Erythroblast (primary cell): ENCODE measurements around the gene AGAP1.

Source experiments
- DNase-seq, 2 experiments: peaks; one replicate each; lab custom pipeline; 2025; lab: John Stamatoyannopoulos, UW
- GATA1 ChIP-seq: IDR thresholded peaks from 2 replicates; pipeline ENCODE4 v1.6.1; 2011; ENCODE audit warnings: low read depth, mild to moderate bottlenecking, control low read depth, low read length, moderate library complexity
- POLR2A ChIP-seq: IDR thresholded peaks from 2 replicates; pipeline ENCODE4 v1.6.1; 2011; ENCODE audit warnings: mild to moderate bottlenecking, low read length

AGAP1 gene

DNA sequence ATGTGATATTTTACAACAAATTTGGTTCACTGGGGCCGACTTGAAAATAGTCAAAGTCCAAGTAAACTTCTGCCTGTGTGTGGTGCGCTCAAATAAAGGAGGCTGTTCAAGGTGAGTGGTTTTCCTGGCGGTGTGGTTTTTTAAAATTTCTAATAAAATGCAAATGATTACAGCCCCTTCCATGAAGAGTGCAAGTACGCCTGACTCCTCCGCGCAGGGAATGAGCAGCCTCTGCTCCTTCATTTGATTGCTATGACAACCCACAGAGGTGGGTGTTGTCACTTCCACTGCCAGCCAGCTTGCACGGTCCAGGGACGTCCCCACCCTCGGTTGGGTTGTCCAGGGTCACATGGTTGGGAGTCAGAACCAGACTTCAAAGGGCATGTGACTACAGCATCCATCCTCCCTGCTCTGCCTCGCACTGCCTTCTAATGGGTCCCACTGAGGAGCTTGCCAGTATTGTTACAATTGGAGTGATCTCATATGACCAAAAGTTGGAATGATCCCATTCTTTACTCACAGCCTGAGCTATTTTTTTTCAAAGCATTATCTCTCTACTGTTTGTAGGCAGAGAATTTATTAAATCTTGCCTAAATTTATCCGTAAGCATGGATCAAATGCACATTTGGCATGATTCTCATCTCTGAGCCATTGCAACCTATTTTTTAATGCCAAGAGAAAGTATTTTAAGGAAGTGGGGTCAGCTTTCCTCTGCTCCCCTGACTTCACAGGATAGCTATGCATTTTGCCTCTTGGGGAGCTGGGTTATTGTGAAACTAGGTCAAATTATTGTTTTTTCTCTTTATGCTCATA, 121.3 kb downstream of the AGAP1 start:
- no peak for TF ChIP-seq POLR2A
- TF ChIP-seq GATA1, result no peak
- DNase-seq, result no peak

DNA sequence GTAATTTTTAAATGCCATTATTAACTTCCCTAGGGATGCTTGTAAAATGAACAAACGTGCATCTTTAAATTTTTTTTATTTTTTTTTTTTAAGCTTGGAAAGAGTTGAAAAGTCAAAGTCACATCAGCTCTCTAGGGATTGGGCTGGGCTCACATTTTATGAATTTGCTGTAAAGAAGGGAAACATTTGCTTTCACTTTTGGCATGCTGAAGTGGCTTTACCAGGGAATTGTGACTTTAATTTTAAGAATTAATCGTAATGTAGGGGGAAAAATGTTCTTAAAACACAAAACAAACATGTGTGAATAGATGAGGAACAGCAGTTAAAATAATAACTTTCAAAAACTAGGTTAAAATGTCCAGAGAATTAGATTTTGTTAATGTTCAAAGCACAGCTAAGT, 123.0 kb downstream of the AGAP1 start:
- no peak for DNase-seq
- TF ChIP-seq POLR2A (no peak), GATA1 (no peak)

DNA sequence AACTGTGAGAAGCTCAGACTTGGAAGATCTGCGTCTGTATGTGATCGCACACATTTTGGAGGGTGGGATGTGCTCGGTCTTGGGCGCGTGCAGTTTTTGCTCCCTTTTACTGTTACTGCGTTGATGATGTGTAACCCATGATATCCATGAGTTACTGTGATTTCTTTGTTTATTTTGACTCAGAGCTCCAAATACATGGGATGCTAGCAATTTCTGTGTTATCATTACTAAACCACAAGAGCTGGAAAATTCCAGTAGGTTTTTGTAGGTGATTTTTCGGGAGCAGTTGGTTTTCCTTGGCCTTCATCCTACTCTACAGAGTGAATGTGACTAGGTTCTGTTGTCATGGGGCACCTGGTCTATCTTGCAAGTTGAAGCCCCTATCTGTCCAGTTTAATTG, 124.2 kb downstream of the AGAP1 start:
- TF ChIP-seq POLR2A (no peak), GATA1 (no peak)
- DNase-seq, result no peak

DNA sequence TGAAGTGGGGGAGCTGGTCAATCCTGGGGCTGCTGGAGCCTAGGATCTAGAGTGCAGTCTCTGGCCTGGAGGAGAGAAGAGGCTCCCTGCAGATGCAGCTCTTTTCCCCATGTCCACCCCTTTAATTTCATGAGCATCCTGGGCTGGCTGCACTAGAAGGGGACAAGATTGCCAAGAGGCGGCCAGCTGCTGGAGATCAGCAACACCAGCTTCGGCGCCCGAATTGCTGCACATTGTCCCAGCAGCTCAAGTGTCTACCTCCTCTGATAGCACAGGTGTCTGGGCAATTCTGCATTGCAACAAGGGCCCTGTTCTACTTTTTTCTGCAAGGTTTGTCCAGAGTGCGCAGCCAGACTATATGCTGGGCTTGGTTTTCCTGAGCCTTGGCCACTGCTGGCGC, 125.7 kb downstream of the AGAP1 start:
- TF ChIP-seq POLR2A (no peak), GATA1 (no peak)
- no peak for DNase-seq

DNA sequence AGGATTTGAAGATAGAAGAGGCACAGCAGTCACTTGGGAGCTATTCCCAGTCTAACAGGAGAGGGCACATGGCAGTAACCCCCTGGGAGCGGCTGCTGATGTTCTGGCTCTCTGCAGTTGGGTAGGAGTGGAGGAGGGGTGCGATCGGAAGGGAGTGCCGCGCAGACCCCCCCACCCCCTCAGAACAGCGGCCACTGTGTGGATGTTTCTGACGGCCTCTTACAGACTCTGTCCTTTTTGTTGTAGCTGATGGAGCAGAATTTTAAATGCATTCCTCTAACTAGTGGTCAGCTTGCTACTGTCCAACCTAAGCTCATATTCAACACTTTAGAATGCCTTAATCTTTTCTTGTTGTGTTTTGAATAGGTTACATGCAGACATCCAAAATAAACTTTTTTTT, 127.9 kb downstream of the AGAP1 start:
- TF ChIP-seq GATA1, result no peak
- TF ChIP-seq POLR2A, result no peak
- no peak for DNase-seq

DNA sequence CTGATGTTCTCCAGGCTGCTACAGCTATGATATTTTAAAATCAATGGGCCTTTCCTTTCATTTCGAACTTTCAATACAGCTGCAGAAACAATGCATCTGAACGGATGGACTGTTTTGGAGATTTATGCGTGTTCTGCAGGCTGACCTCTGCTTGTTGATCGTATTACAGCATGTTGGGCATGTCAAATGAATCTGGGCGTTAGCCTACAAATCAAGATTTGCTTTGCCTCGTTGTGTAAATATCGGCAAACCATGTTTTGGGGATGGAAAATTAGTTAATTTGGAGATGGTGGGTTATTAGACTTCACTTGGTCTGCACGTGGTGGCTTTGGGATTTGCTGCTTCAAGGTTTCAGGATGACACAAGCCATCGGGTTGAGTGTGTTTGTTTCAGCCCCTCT, 129.3 kb downstream of the AGAP1 start:
- TF ChIP-seq GATA1 (no peak), POLR2A (no peak)
- no peak for DNase-seq

DNA sequence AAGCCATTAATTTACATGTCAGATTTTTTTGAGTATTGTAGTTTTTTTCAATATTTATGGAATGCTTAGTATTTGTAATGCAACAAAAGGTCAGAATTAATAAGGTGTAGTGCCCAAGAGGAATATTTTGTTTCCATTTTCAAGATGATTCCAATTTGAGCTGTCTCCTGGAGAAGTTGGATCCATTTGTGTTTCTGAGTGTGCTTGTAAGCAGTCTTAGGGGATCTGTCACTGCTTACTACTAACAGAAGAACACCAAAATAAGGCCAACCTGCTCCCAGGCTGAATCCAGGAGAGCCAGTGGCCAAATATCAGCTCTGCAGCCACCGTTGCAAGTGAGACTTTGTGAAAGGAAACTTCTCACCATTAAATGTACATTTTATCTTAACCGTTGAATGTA, 129.9 kb downstream of the AGAP1 start:
- DNase-seq, result no peak
- no peak for TF ChIP-seq GATA1
- TF ChIP-seq POLR2A, result no peak

DNA sequence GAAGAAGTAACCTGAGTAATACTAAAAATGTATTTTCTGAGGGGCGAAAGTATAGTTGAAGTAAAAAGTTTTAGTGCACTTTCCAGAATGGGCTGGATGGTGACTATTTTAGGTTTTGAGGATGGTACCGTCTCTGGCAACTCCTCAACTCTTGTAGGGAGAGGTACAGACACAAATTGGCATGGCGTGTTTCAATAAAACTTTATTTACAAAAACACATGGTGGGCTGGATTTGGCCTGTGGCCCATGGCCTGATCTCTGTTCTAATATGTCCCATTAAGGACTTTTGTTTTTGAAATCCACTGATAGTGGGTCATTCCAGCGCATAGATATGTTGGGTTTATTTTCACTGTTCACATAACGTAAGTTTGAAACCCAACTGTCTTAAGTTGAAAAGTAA, 132.8 kb downstream of the AGAP1 start:
- TF ChIP-seq POLR2A (no peak), GATA1 (no peak)
- DNase-seq, result no peak

DNA sequence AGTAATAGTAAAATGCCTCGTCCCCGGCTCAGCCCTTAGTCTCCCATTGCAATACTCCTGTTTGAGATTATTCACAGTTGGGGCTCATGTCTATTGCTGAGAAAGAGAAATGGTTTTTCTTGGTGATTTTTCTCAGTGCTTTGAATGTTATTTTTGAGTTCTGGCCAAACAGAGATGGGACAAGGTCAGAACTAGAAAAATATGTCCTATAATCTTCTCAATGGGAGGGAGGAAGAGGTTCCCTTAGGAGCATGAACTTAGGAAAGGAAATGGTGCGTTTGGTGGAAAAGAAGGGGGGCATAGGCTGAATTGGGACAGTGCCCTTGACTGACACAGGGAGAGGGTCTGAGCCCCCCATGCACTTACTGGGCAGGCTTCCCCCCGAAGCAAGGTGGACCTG, 133.8 kb downstream of the AGAP1 start:
- TF ChIP-seq POLR2A (no peak), GATA1 (no peak)
- no peak for DNase-seq

DNA sequence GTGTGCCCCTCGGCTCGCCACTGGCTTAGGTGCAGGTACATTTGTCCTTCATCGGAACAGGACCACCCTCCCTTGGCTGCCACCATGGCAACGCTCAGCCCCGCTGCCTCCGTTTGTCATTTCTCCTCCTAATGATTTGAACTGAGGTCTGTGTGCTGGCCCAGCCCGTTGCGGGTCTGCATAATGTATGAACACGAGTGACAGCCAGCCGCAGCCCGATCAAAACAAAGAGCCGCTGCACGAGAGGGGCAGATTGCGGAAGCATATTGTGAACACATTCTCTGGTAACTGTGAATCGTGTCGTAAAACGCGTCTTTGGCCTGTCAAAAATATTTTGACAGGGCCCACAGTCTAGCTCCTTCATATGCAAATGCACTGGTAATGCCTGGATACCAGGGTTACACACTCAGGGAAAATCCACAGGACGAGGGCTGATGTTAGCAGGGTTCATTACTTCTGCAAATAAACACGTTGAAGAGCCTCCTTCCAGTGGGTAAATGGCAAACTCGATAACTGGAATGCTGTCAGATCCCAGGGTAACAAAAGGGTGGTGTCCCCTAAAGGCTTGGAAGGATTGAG, 137.0 kb downstream of the AGAP1 start:
- TF ChIP-seq POLR2A, result no peak
- no peak for TF ChIP-seq GATA1
- DNase-seq, result no peak

DNA sequence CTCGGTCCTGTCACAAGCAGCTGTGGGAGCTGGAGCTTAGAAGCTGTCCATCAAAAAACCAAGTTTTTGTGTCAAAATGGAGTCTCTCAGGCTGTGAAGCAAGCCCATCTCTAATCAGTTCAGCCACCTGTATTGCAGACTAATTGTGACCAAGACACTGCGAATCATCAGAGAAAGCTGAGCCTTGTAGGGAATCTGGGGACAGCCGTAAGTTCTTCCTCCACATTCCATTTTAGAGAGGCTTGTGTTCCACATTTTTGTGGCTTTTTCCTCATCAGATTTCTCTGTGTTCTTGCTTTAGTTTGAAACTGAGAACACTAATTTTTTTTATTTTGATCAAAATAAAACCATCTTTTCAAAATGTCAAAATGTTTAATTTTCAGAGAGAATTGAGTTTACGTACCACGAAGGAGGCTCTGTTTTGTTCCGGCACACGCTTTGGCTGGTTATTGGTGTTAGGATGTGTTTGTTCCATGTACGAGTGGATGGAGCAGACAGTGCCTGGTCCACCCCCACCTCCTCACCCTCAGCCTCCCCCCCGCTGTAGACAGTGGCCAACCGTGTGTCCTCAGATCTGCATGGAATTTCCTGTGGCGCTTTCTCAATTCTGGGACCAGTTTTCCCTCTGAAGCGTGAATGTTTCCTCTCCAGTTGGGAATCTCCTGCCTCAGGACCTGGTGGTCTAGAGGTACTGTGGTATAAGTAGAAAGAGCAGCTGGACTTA, 140.8 kb downstream of the AGAP1 start:
- peak in 1 of 2 experiments; percentile 11 for DNase-seq
- TF ChIP-seq GATA1 (no peak), POLR2A (no peak)

DNA sequence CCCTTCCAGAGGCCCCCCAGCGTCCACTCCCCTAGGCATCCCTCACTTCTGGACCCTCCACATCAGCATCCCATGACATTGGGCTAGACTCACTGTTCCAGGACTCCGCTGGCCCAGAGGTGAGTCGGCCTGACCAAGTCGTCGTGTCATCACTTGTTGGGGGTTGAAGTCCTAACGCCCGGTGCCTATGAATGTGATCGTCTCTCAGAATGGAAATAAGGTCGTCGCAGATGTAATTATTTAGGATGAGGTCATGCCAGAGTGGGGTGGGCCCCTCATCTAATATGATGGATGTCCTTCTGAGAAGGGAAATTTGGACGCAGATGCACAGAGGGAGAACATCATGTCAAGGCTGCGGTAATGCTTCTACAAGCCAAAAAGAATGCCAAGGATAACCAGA, 142.7 kb downstream of the AGAP1 start:
- no peak for TF ChIP-seq POLR2A
- no peak for TF ChIP-seq GATA1
- no peak for DNase-seq

DNA sequence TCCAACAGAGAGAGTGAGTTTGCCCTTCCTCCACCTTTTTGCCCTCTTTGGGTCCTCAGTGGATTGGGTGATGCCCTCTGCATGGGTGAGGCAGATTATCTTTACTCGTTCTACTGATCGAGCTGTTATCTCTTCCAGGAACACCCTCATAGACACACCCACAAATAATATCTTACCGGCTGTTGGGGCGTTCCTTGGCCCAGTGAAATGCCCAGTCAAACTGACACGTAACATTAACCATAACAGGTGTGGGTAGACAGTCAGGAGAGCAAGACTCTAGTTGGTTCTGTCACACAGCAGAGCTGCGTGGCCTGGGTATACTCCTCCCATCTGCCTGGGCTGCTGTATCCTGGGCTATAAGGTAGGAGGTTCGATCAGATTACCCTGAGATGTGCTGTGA, 144.1 kb downstream of the AGAP1 start:
- DNase-seq, result peak; percentile 59 to 82
- TF ChIP-seq GATA1 (no peak), POLR2A (peak; percentile 21)

DNA sequence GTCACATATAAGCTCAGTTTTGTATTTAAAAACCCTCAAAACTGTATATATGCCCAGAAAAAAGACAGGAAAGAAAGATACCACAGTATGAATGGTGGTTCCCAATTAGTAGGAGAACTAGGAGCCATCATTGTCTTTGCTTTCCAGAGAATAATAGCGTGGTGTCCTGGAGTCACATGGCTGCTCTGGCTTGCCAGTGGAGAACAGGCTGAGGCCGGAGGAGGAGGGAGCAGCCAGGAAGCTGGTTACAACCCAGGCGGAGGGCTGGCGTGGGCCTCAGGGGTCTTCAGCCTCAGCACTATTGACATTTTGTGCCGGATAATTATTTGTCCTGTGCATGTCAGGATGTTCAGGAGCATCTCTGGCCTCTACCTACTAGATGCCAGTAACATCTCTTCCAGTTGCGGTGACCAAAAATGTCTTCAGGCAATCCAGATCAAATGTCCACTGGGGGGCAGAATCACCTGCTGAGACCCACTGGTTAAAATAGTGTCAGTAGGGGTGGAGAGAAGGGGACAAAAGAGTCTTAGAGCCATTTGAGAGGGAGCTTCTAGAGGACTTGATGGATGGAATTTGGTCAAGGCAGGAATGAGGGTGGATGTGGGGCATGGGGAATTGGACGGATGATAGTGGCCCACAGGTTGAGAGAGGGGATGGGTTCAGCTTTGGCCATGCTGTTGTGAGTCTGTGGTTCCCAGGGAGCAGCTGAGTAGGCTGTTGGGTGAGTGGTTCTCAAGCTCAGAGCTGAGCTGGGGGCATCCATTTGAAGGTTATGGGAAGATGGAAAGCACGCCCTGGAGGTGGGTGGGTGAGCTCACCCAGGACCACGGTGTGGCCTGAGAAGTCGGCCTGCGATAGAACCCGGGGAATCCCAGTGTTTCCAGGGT, 144.9 kb downstream of the AGAP1 start:
- no peak for TF ChIP-seq GATA1
- TF ChIP-seq POLR2A, result no peak
- DNase-seq, result peak; percentile 27 to 54
